GM12878 (cell line): Measurements from ENCODE around the gene MRGPRF. TPM values are rescaled to one million over a fixed set of nuclear protein-coding genes. Genes with fewer than 3 reads are reported as not detected.

ENCODE experiments used
- BCL3 ChIP-seq: IDR thresholded peaks from 2 replicates; pipeline ENCODE4 v1.6.1; 2011; ENCODE audit warnings: borderline replicate concordance, low read depth, mild to moderate bottlenecking, moderate library complexity, low read length; ENCODE audit not compliant: insufficient read depth, poor library complexity, severe bottlenecking
- CHD1 ChIP-seq: IDR thresholded peaks from 2 replicates; pipeline ENCODE4 v1.6.1; 2012; ENCODE audit warnings: low read depth, low read length, improper control_type of control experiment
- CHD2 ChIP-seq: IDR thresholded peaks from 2 replicates; pipeline ENCODE4 v1.6.1; 2011; ENCODE audit warnings: low read depth, low read length, improper control_type of control experiment, borderline replicate concordance
- EED ChIP-seq: sonication (generic); IDR thresholded peaks from 2 replicates; pipeline ENCODE4 v1.6.1; 2016; ENCODE audit warnings: antibody characterized with exemption, low read depth
- ESRRA ChIP-seq: IDR thresholded peaks from 2 replicates; pipeline ENCODE4 v1.6.1; 2012; ENCODE audit warnings: mild to moderate bottlenecking, low read length, improper control_type of control experiment
- FOS ChIP-seq: IDR thresholded peaks from 3 replicates; pipeline ENCODE4 v1.6.1; 2011; ENCODE audit warnings: borderline replicate concordance; ENCODE audit not compliant: insufficient read length; ENCODE audit errors: extremely low read depth
- JUND ChIP-seq: IDR thresholded peaks from 2 replicates; pipeline ENCODE4 v1.6.1; 2012; ENCODE audit warnings: low read depth, mild to moderate bottlenecking, low read length, improper control_type of control experiment, moderate library complexity
- MLLT1 ChIP-seq: fragments of 450-650 bp; IDR thresholded peaks from 2 replicates; pipeline ENCODE4 v1.6.1; 2016; ENCODE audit warnings: mild to moderate bottlenecking
- RAD51 ChIP-seq: fragments of 450-650 bp; IDR thresholded peaks from 2 replicates; pipeline ENCODE4 v1.6.1; 2016; ENCODE audit warnings: moderate library complexity, mild to moderate bottlenecking, inconsistent platforms
- RBBP5 ChIP-seq: fragments of 200-600 bp; sonication (generic); conservative IDR thresholded peaks from 2 replicates; pipeline ENCODE4 v1.6.1; 2016
- RFX5 ChIP-seq: IDR thresholded peaks from 2 replicates; pipeline ENCODE4 v1.6.1; 2011; ENCODE audit warnings: low read depth, low read length, improper control_type of control experiment
- SMAD1 ChIP-seq: fragments of 450-650 bp; IDR thresholded peaks from 2 replicates; pipeline ENCODE4 v1.6.1; 2018; ENCODE audit warnings: mild to moderate bottlenecking, low read depth; ENCODE audit not compliant: partially characterized antibody
- STAT1 ChIP-seq: fragments of 450-650 bp; conservative IDR thresholded peaks from 2 replicates; pipeline ENCODE4 v1.6.1; 2014; ENCODE audit warnings: antibody characterized with exemption, mild to moderate bottlenecking
- WRNIP1 ChIP-seq: IDR thresholded peaks from 2 replicates; pipeline ENCODE4 v1.6.1; 2011; ENCODE audit warnings: low read depth, low read length, improper control_type of control experiment, borderline replicate concordance
- ZBTB4 ChIP-seq: fragments of 450-650 bp; formaldehyde crosslinking; IDR thresholded peaks from 2 replicates; pipeline ENCODE4 v1.4.0; 2022; ENCODE audit warnings: mild to moderate bottlenecking, moderate library complexity
- ZNF274 ChIP-seq: IDR thresholded peaks from one replicate; pipeline ENCODE4 v1.8.0; 2011; ENCODE audit not compliant: insufficient read length, insufficient read depth
- polyA plus RNA-seq, 11 experiments: library from polyadenylated mRNA; depleted of rRNA in 4 of 11; unstranded in 6 of 11; stranded (reverse) in 5 of 11; fragments of >200 nt; fragmentation: Nextera tagmentation in 4 of 11; fragmentation: Illumina TruSeq in 1 of 11; extraction: Ambion mirVana in 4 of 11; extraction: Trizol in 1 of 11; gene quantifications; 1 replicate in 1 of 11; 2 replicates in 10 of 11; pipeline versions ENCODE4 v1.2.1 to v1.2.3, GENCODE V29; 2011 to 2016; ENCODE audit warnings: inconsistent platforms in 2 of 11, missing spikeins in 2 of 11, low read depth in 1 of 11
- total RNA-seq, 4 experiments: library from RNA; depleted of rRNA in 3 of 4; stranded (reverse); fragments of >200 nt in 3 of 4; fragmentation: Illumina TruSeq in 1 of 4; extraction: Trizol in 1 of 4; gene quantifications; 2 replicates each; pipeline versions ENCODE4 v1.2.1 to v1.2.3, GENCODE V29; 2013 to 2021
- TF ChIP-seq, protein P1 (sequence below): fragments of 450-650 bp; conservative IDR thresholded peaks from 2 replicates; pipeline ENCODE4 v1.6.1; 2017; ENCODE audit warnings: mild to moderate bottlenecking, moderate library complexity
- TF ChIP-seq, protein P2 (sequence below): fragments of 450-650 bp; IDR thresholded peaks from 2 replicates; pipeline ENCODE4 v1.6.1; 2017; ENCODE audit warnings: mild to moderate bottlenecking

The MRGPRF gene
- total and polyA plus RNA-seq, 10 of the 15 experiments (the other 5 are each of a cell fraction or from before 2014, with no cell fraction given) = not detected

GRCh38 chr11:69050592-69051380, 37.7 kb upstream of the MRGPRF start (continued):
- TF ChIP-seq, protein P1, sequence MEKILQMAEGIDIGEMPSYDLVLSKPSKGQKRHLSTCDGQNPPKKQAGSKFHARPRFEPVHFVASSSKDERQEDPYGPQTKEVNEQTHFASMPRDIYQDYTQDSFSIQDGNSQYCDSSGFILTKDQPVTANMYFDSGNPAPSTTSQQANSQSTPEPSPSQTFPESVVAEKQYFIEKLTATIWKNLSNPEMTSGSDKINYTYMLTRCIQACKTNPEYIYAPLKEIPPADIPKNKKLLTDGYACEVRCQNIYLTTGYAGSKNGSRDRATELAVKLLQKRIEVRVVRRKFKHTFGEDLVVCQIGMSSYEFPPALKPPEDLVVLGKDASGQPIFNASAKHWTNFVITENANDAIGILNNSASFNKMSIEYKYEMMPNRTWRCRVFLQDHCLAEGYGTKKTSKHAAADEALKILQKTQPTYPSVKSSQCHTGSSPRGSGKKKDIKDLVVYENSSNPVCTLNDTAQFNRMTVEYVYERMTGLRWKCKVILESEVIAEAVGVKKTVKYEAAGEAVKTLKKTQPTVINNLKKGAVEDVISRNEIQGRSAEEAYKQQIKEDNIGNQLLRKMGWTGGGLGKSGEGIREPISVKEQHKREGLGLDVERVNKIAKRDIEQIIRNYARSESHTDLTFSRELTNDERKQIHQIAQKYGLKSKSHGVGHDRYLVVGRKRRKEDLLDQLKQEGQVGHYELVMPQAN = no peak
- TF ChIP-seq BCL3 (no peak), RBBP5 (no peak), RFX5 (no peak), SMAD1 (no peak), FOS (no peak), ESRRA (no peak), JUND (no peak), ZBTB4 (no peak), ZNF274 (no peak), STAT1 (no peak), CHD1 (no peak), EED (no peak), MLLT1 (0 out of 2 replicates have a peak, but pooled peaks have one; percentile 80), WRNIP1 (no peak), RAD51 (no peak), CHD2 (0 out of 2 replicates have a peak, but pooled peaks have one; percentile 4)
- TF ChIP-seq, protein P2, sequence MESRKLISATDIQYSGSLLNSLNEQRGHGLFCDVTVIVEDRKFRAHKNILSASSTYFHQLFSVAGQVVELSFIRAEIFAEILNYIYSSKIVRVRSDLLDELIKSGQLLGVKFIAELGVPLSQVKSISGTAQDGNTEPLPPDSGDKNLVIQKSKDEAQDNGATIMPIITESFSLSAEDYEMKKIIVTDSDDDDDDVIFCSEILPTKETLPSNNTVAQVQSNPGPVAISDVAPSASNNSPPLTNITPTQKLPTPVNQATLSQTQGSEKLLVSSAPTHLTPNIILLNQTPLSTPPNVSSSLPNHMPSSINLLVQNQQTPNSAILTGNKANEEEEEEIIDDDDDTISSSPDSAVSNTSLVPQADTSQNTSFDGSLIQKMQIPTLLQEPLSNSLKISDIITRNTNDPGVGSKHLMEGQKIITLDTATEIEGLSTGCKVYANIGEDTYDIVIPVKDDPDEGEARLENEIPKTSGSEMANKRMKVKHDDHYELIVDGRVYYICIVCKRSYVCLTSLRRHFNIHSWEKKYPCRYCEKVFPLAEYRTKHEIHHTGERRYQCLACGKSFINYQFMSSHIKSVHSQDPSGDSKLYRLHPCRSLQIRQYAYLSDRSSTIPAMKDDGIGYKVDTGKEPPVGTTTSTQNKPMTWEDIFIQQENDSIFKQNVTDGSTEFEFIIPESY = no peak
